BE2C (cell line): Measurements from ENCODE around the gene OR52E4.

Experiments
- DNase-seq: peaks from one replicate; pipeline ENCODE4 v3.0.0-alpha.2; 2020
- H3K27me3 ChIP-seq: fragments of 250-450 bp; sonication (Bioruptor Pico); 2 replicates; pipeline ENCODE4 v1.5.1; 2020; ENCODE audit warnings: mild to moderate bottlenecking
- H3K36me3 ChIP-seq: fragments of 250-450 bp; sonication (Bioruptor Pico); 2 replicates; pipeline ENCODE4 v1.5.1; 2020; ENCODE audit warnings: mild to moderate bottlenecking
- H3K4me1 ChIP-seq: fragments of 250-450 bp; sonication (Bioruptor Pico); 2 replicates; pipeline ENCODE4 v1.5.1; 2020
- H3K4me3 ChIP-seq: 2 replicates; pipeline ENCODE4 v1.5.1; 2011; ENCODE audit warnings: low read depth, low read length
- H3K9me3 ChIP-seq: fragments of 250-450 bp; sonication (Bioruptor Pico); 2 replicates; pipeline ENCODE4 v1.5.1; 2020
- TF ChIP-seq, protein P1 (sequence below): IDR thresholded peaks from 2 replicates; pipeline ENCODE4 v1.5.1; 2012; ENCODE audit warnings: mild to moderate bottlenecking, low read depth, low read length

The OR52E4 gene

DNA sequence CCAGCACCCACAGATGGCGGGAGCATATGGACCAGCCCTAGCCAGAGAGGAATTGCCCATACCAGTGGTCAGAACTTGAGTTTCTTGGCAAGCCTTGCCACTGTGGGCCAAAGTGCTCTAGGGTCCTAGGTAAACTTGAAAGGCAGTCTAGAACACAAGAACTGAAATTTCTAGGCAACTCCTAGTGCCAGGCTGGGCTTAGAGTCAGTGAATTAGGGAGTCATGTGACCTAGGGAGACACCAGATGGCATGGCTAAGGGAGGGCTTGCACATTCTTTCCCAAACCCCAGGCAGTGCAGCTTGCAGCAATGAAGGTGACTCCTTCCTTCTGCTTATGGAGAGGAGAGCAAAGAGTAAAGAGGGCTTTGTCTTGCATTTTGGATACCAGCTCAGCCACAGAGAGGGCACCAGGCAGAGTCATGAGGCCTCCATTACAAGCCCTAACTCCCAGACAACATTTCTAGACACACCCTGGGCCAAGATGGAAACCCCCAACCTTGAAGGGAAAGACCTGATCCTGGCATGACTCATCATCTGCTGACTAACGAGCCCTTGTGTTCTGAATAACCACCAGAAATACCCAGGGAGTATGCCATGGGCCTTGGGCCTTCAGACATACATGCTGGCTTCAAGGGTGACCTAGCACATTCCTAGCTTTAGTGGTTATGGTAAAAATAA is 42.5 kb downstream of the OR52E4 start:
- DNase-seq = no peak
- H3K4me3 ChIP-seq = no peak overlapping the region
- H3K36me3 ChIP-seq = no peaks in the 10 kb centered on the region
- no peaks in the 10 kb centered on the region for H3K9me3 ChIP-seq
- H3K4me1 ChIP-seq = no peaks in the 10 kb centered on the region
- TF ChIP-seq, protein P1, sequence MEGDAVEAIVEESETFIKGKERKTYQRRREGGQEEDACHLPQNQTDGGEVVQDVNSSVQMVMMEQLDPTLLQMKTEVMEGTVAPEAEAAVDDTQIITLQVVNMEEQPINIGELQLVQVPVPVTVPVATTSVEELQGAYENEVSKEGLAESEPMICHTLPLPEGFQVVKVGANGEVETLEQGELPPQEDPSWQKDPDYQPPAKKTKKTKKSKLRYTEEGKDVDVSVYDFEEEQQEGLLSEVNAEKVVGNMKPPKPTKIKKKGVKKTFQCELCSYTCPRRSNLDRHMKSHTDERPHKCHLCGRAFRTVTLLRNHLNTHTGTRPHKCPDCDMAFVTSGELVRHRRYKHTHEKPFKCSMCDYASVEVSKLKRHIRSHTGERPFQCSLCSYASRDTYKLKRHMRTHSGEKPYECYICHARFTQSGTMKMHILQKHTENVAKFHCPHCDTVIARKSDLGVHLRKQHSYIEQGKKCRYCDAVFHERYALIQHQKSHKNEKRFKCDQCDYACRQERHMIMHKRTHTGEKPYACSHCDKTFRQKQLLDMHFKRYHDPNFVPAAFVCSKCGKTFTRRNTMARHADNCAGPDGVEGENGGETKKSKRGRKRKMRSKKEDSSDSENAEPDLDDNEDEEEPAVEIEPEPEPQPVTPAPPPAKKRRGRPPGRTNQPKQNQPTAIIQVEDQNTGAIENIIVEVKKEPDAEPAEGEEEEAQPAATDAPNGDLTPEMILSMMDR = no peak
- H3K27me3 ChIP-seq = no peaks in the 10 kb centered on the region

DNA sequence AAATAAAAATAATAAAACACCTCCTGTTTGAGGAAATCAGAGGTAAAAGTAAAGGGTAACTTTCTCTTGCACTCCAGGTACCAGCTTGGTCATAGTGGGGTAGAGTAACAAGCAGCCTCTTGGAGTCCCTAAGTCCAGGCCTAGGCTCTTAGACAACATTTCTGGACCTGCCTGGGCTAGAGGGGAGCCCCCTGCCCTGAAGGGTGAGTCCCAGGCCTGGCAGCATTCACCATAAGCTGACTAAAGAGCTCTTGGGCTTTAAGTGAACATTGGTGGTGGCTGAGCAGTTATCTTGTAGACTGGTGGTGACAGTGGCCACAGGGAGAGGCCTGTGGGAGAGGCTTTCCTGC is 43.0 kb downstream of the OR52E4 start:
- no peaks in the 10 kb centered on the region for H3K9me3 ChIP-seq
- no peaks in the 10 kb centered on the region for H3K4me1 ChIP-seq
- H3K27me3 ChIP-seq = no peaks in the 10 kb centered on the region
- no peak for DNase-seq
- H3K4me3 ChIP-seq = no peak overlapping the region
- H3K36me3 ChIP-seq = no peaks in the 10 kb centered on the region
- TF ChIP-seq, protein P1 = no peak

DNA sequence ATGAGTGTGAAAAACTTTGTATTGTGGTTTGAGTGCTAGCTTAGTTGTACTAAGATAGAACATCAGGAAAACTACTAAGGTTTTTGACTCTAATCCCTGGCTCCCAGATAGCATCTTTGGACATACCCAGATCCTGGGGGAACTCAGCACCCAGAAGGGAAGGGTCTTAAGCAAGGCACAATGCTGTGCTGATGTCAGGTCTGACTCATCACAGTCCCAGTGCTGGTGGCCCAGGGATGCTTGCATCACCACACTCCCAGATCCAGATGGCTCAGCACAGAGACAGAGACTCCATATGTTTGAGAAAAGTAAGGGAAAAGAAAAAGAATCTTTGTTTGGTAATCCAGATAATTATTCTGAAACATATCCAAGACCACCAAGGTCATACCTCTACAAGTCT is 43.4 kb downstream of the OR52E4 start:
- Histone ChIP-seq H3K9me3 (no peaks in the 10 kb centered on the region), H3K36me3 (no peaks in the 10 kb centered on the region), H3K4me3 (no peak overlapping the region), H3K27me3 (no peaks in the 10 kb centered on the region), H3K4me1 (no peaks in the 10 kb centered on the region)
- DNase-seq = no peak
- TF ChIP-seq, protein P1 = no peak

DNA sequence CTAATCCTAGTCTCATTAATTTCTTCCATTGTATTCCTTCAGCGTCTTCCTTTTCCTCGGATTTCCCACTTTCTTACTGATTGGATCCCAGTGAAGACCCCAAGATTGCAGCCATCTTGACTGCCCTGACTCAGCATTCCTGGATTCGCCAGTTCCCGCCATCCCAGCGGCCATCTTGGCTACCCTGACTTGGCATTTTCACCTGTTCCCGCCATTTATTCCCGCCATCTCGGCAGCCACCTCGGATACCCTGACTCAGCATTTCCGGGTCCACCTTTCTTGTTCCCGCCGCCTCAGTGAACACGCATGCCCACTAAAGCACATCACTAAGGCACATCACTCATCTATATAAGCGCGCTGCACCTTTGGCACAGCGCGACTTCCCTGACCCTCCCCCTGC is 47.8 kb downstream of the OR52E4 start:
- Histone ChIP-seq H3K4me1 (no peaks in the 10 kb centered on the region), H3K27me3 (no peaks in the 10 kb centered on the region), H3K4me3 (no peak overlapping the region), H3K9me3 (no peaks in the 10 kb centered on the region), H3K36me3 (no peaks in the 10 kb centered on the region)
- DNase-seq = no peak
- TF ChIP-seq, protein P1 = no peak

DNA sequence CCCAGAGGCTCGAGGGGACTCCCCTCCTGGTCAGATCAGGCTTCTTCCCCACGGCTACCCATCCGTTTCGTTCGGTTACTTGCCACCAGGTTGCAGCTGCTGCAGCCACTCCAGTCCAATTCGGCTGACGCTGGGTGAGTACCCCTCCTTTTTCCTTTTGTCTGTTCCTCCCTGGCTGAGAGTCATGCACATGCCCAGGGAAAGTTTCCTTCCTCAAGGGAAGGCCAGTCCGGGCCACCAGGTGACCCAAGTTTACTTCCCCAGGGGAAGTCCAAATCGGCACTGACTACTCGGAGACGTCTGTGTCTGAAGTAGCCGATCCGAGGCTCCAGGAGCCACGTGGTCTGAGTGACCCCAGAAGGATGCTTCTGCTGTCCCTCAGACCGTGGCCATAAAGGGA is 48.4 kb downstream of the OR52E4 start:
- no peaks in the 10 kb centered on the region for H3K36me3 ChIP-seq
- no peaks in the 10 kb centered on the region for H3K4me1 ChIP-seq
- no peaks in the 10 kb centered on the region for H3K27me3 ChIP-seq
- TF ChIP-seq, protein P1 = no peak
- no peak overlapping the region for H3K4me3 ChIP-seq
- no peaks in the 10 kb centered on the region for H3K9me3 ChIP-seq
- no peak for DNase-seq

DNA sequence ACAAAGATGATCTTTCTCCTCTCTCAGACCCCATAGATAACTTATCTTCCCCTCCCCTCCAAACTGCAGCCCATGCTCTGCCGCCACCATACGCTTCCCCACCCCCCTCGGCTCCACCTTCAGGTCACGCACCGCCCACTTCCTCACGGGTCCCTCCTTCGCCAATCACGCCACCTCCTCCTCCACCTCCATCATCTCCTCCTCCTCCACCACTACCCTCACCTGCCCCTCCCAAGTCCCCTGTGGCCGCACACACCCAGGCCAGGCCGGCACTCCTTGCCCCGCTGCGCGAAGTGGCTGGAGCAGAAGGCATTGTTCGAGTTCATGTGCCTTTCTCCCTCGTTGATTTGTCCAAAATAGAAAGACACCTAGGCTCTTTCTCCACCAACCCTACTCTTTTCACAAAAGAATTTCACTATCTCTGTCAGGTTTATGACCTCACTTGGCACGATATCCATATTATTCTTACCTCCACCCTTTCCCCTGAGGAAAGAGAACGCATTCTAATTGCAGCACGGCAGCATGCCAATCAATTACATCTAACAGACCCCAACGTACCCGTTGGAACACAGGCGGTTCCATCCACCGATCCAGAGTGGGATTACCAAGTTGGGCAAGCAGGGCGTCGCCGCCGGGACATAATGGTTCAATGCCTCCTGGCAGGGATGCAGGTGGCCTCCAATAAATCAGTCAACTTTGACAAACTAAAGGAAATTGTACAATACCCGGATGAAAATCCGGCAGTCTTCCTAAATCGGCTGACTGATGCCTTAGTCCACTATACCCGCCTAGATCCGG is 49.3 kb downstream of the OR52E4 start:
- Histone ChIP-seq H3K9me3 (no peaks in the 10 kb centered on the region), H3K27me3 (no peaks in the 10 kb centered on the region), H3K36me3 (no peaks in the 10 kb centered on the region), H3K4me1 (no peaks in the 10 kb centered on the region), H3K4me3 (no peak overlapping the region)
- TF ChIP-seq, protein P1 = no peak
- DNase-seq = no peak
